ENCODE measurements around the gene PPM1A.

- no peak for TF ChIP-seq POLR2A (IDR thresholded peaks at IDR 0.05; ENCODE audit: low read length)
- TF ChIP-seq, protein P1, sequence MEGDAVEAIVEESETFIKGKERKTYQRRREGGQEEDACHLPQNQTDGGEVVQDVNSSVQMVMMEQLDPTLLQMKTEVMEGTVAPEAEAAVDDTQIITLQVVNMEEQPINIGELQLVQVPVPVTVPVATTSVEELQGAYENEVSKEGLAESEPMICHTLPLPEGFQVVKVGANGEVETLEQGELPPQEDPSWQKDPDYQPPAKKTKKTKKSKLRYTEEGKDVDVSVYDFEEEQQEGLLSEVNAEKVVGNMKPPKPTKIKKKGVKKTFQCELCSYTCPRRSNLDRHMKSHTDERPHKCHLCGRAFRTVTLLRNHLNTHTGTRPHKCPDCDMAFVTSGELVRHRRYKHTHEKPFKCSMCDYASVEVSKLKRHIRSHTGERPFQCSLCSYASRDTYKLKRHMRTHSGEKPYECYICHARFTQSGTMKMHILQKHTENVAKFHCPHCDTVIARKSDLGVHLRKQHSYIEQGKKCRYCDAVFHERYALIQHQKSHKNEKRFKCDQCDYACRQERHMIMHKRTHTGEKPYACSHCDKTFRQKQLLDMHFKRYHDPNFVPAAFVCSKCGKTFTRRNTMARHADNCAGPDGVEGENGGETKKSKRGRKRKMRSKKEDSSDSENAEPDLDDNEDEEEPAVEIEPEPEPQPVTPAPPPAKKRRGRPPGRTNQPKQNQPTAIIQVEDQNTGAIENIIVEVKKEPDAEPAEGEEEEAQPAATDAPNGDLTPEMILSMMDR (IDR thresholded peaks at IDR 0.05) = no peak
- TF ChIP-seq PBX3 (IDR thresholded peaks at IDR 0.05) = no peak
- no peak for TF ChIP-seq POLR2AphosphoS2 (conservative IDR thresholded peaks at IDR 0.05; ENCODE audit: low read length)
- no peak for TF ChIP-seq SREBF2 (IDR thresholded peaks at IDR 0.05)
These were observed 22.7 kb upstream of the PPM1A start for GRCh38 chr14:60226298-60226697.

Data from A549 (cell line).